IPS-15b (cell line): ENCODE data around the gene PRR4.

ENCODE experiments used
- H3K27me3 ChIP-seq: one replicate; pipeline ENCODE4 v1.6.1; 2013; ENCODE audit warnings: low read length; ENCODE audit not compliant: control insufficient read depth, insufficient read depth
- H3K36me3 ChIP-seq: one replicate; pipeline ENCODE4 v1.6.1; 2013; ENCODE audit warnings: low read length; ENCODE audit not compliant: control insufficient read depth, insufficient read depth
- H3K4me1 ChIP-seq: one replicate; pipeline ENCODE4 v1.6.1; 2013; ENCODE audit warnings: mild to moderate bottlenecking, low read length; ENCODE audit not compliant: control insufficient read depth, insufficient read depth
- H3K4me3 ChIP-seq: one replicate; pipeline ENCODE4 v1.5.1; 2013; ENCODE audit warnings: low read depth, low read length
- H3K9ac ChIP-seq: one replicate; pipeline ENCODE4 v1.6.1; 2013; ENCODE audit warnings: low read depth, mild to moderate bottlenecking, low read length
- H3K9me3 ChIP-seq: one replicate; pipeline ENCODE4 v1.6.1; 2013; ENCODE audit warnings: mild to moderate bottlenecking, low read length; ENCODE audit not compliant: control insufficient read depth, insufficient read depth

PRR4 gene

GRCh38 chr12:10849425-10849878 lies at the start of gene PRR4:
TSS of gene PRR4 (minus strand) at chr12:10849475. CDS start at chr12:10849437, 38 bp downstream.
- Histone ChIP-seq H3K4me3 (no peak within 1 kb of the TSS), H3K9me3 (no peaks in the 10 kb centered on the region), H3K36me3 (no peaks in the 10 kb centered on the region), H3K4me1 (no peaks in the 10 kb centered on the region), H3K9ac (no peak within 1 kb of the TSS), H3K27me3 (no peaks in the 10 kb centered on the region)

- H3K27me3 ChIP-seq = no peaks in the 10 kb centered on the region
- no peaks in the 10 kb centered on the region for H3K9me3 ChIP-seq
- H3K36me3 ChIP-seq = no peaks in the 10 kb centered on the region
- H3K9ac ChIP-seq = no peak overlapping the region
- no peak overlapping the region for H3K4me3 ChIP-seq
- no peaks in the 10 kb centered on the region for H3K4me1 ChIP-seq
Measured at GRCh38 chr12:10896854-10897253, 47.6 kb upstream of the PRR4 start.

GRCh38 chr12:10891937-10892336 lies 42.7 kb upstream of the PRR4 start:
- Histone ChIP-seq H3K27me3 (no peaks in the 10 kb centered on the region), H3K9ac (no peak overlapping the region), H3K4me3 (no peak overlapping the region), H3K36me3 (no peaks in the 10 kb centered on the region), H3K9me3 (no peaks in the 10 kb centered on the region), H3K4me1 (no peaks in the 10 kb centered on the region)

GRCh38 chr12:10889226-10889625 lies 40.0 kb upstream of the PRR4 start:
- H3K4me1 ChIP-seq = no peaks in the 10 kb centered on the region
- no peaks in the 10 kb centered on the region for H3K36me3 ChIP-seq
- no peaks in the 10 kb centered on the region for H3K9me3 ChIP-seq
- H3K27me3 ChIP-seq = no peaks in the 10 kb centered on the region
- H3K4me3 ChIP-seq = no peak overlapping the region
- H3K9ac ChIP-seq = no peak overlapping the region

- Histone ChIP-seq H3K27me3 (no peaks in the 10 kb centered on the region), H3K4me3 (no peak within 1 kb of the TSS), H3K36me3 (no peaks in the 10 kb centered on the region), H3K4me1 (no peaks in the 10 kb centered on the region), H3K9ac (no peak within 1 kb of the TSS), H3K9me3 (no peaks in the 10 kb centered on the region)
Measured at GRCh38 chr12:10884086-10884725, 34.9 kb upstream of the PRR4 start, which contains the start of gene PRH1. TSS of gene PRH1 (minus strand) at chr12:10884255. CDS start at chr12:10884217, 38 bp downstream.

GRCh38 chr12:10873378-10873777 lies 24.1 kb upstream of the PRR4 start:
- H3K36me3 ChIP-seq = no peaks in the 10 kb centered on the region
- H3K9ac ChIP-seq = no peak overlapping the region
- no peaks in the 10 kb centered on the region for H3K27me3 ChIP-seq
- no peaks in the 10 kb centered on the region for H3K4me1 ChIP-seq
- H3K9me3 ChIP-seq = no peaks in the 10 kb centered on the region
- H3K4me3 ChIP-seq = no peak overlapping the region

- no peaks in the 10 kb centered on the region for H3K36me3 ChIP-seq
- H3K4me1 ChIP-seq = no peaks in the 10 kb centered on the region
- no peak overlapping the region for H3K4me3 ChIP-seq
- no peaks in the 10 kb centered on the region for H3K9me3 ChIP-seq
- H3K9ac ChIP-seq = no peak overlapping the region
- no peaks in the 10 kb centered on the region for H3K27me3 ChIP-seq
Measured at GRCh38 chr12:10867381-10867780, 18.1 kb upstream of the PRR4 start.

GRCh38 chr12:10863512-10864218 lies 14.4 kb upstream of the PRR4 start:
- no peaks in the 10 kb centered on the region for H3K4me1 ChIP-seq
- H3K27me3 ChIP-seq = no peaks in the 10 kb centered on the region
- H3K36me3 ChIP-seq = no peaks in the 10 kb centered on the region
- H3K9me3 ChIP-seq = no peaks in the 10 kb centered on the region
- no peak overlapping the region for H3K4me3 ChIP-seq
- H3K9ac ChIP-seq = no peak overlapping the region

GRCh38 chr12:10861366-10861765 lies 12.1 kb upstream of the PRR4 start:
- no peaks in the 10 kb centered on the region for H3K4me1 ChIP-seq
- no peak overlapping the region for H3K4me3 ChIP-seq
- H3K27me3 ChIP-seq = no peaks in the 10 kb centered on the region
- H3K9ac ChIP-seq = no peak overlapping the region
- no peaks in the 10 kb centered on the region for H3K36me3 ChIP-seq
- peaks cover 3% of the 10 kb centered on the region for H3K9me3 ChIP-seq

- no peaks in the 10 kb centered on the region for H3K27me3 ChIP-seq
- no peaks in the 10 kb centered on the region for H3K4me1 ChIP-seq
- peaks cover 9% of the 10 kb centered on the region for H3K9me3 ChIP-seq
- H3K9ac ChIP-seq = no peak overlapping the region
- H3K36me3 ChIP-seq = no peaks in the 10 kb centered on the region
- no peak overlapping the region for H3K4me3 ChIP-seq
Measured at GRCh38 chr12:10855807-10856206, 6.5 kb upstream of the PRR4 start.

GRCh38 chr12:10853776-10854175 lies 4.5 kb upstream of the PRR4 start:
- H3K9ac ChIP-seq = no peak overlapping the region
- no peaks in the 10 kb centered on the region for H3K27me3 ChIP-seq
- H3K36me3 ChIP-seq = no peaks in the 10 kb centered on the region
- peaks cover 9% of the 10 kb centered on the region for H3K9me3 ChIP-seq
- H3K4me1 ChIP-seq = no peaks in the 10 kb centered on the region
- H3K4me3 ChIP-seq = no peak overlapping the region

GRCh38 chr12:10851243-10851858 lies 2.1 kb upstream of the PRR4 start:
- Histone ChIP-seq H3K36me3 (no peaks in the 10 kb centered on the region), H3K4me3 (no peak overlapping the region), H3K4me1 (no peaks in the 10 kb centered on the region), H3K9me3 (peaks cover 6% of the 10 kb centered on the region), H3K9ac (no peak overlapping the region), H3K27me3 (no peaks in the 10 kb centered on the region)
